GM06990 (cell line): Measurements from ENCODE around the gene NR3C2.

Experiments used
- DNase-seq: peaks from one replicate; pipeline ENCODE4 v3.0.0-alpha.2; 2011; ENCODE audit not compliant: insufficient read length; ENCODE audit errors: extremely low read depth
- H3K27me3 ChIP-seq: replicated peaks from 2 replicates; pipeline ENCODE4 v1.6.0; 2011; ENCODE audit warnings: low read length; ENCODE audit not compliant: control insufficient read depth, insufficient read depth
- H3K36me3 ChIP-seq: 2 replicates; pipeline ENCODE4 v1.5.1; 2011; ENCODE audit warnings: low read length; ENCODE audit not compliant: control insufficient read depth, insufficient read depth
- H3K4me3 ChIP-seq: replicated peaks from 2 replicates; pipeline ENCODE4 v1.5.1; 2011; ENCODE audit warnings: low read depth, mild to moderate bottlenecking, control low read depth, low read length
- CTCF ChIP-seq: IDR thresholded peaks from 2 replicates; pipeline ENCODE4 v1.5.1; 2011; ENCODE audit warnings: low read length, control low read depth, mild to moderate bottlenecking, inconsistent platforms; ENCODE audit not compliant: insufficient read depth, poor library complexity, severe bottlenecking

NR3C2 gene

GRCh38 chr4:148057516-148057915, 384.7 kb downstream of the NR3C2 start:
- Histone ChIP-seq H3K4me3 (no peak overlapping the region), H3K36me3 (no peaks in the 10 kb centered on the region), H3K27me3 (no peaks in the 10 kb centered on the region)
- TF ChIP-seq CTCF: no peak
- peak; percentile 45 for DNase-seq

GRCh38 chr4:148056879-148057278, 385.3 kb downstream of the NR3C2 start:
- Histone ChIP-seq H3K36me3 (no peaks in the 10 kb centered on the region), H3K4me3 (no peak overlapping the region), H3K27me3 (no peaks in the 10 kb centered on the region)
- peak; percentile 77 for DNase-seq
- TF ChIP-seq CTCF: peak; percentile 84

GRCh38 chr4:148055844-148056243, 386.4 kb downstream of the NR3C2 start:
- no peak for DNase-seq
- peaks cover 2% of the 10 kb centered on the region; the same call in 1 of the 2 replicates for H3K36me3 ChIP-seq
- TF ChIP-seq CTCF: no peak
- H3K27me3 ChIP-seq: no peaks in the 10 kb centered on the region
- no peak overlapping the region for H3K4me3 ChIP-seq

GRCh38 chr4:148054275-148054674, 387.9 kb downstream of the NR3C2 start:
- TF ChIP-seq CTCF: no peak
- H3K27me3 ChIP-seq: no peaks in the 10 kb centered on the region
- no peak overlapping the region for H3K4me3 ChIP-seq
- H3K36me3 ChIP-seq: peaks cover 2% of the 10 kb centered on the region
- no peak for DNase-seq

GRCh38 chr4:148053298-148054003, 388.8 kb downstream of the NR3C2 start:
- H3K36me3 ChIP-seq: peaks cover 2% of the 10 kb centered on the region
- H3K27me3 ChIP-seq: no peaks in the 10 kb centered on the region
- H3K4me3 ChIP-seq: no peak overlapping the region
- no peak for TF ChIP-seq CTCF
- no peak for DNase-seq

- TF ChIP-seq CTCF: no peak
- no peak for DNase-seq
- H3K36me3 ChIP-seq: peaks cover 2% of the 10 kb centered on the region
- no peaks in the 10 kb centered on the region for H3K27me3 ChIP-seq
- no peak overlapping the region for H3K4me3 ChIP-seq
Observed at GRCh38 chr4:148052448-148052847, 389.8 kb downstream of the NR3C2 start.
